Measurements from ENCODE around the gene IMPG2. TPM values are rescaled to one million over a fixed set of nuclear protein-coding genes. Genes with fewer than 3 reads are reported as not detected.

IMPG2 gene
- total RNA-seq, 1 experiment from 2014 or later, result 0.18 TPM

- Histone ChIP-seq H3K9me2 (replicated peaks; ENCODE audit: low read length) (no peaks in the 10 kb centered on the region), H3K9ac (ENCODE audit: low read length) (no peak overlapping the region), H3K9me3 (ENCODE audit: low read length) (no peaks in the 10 kb centered on the region), H4K20me1 (ENCODE audit: low read length) (no peaks in the 10 kb centered on the region), H3K4me2 (ENCODE audit: low read length) (no peak overlapping the region), H3K27ac (ENCODE audit: low read length) (no peak overlapping the region), H3K79me2 (ENCODE audit: low read length) (no peaks in the 10 kb centered on the region), H2AFZ (ENCODE audit: low read length) (no peak overlapping the region), H3K4me3 (ENCODE audit: low read length) (no peak overlapping the region), H3K27me3 (ENCODE audit: low read length) (no peaks in the 10 kb centered on the region), H3K4me1 (ENCODE audit: insufficient read depth, low read length) (no peaks in the 10 kb centered on the region; the same call in 1 of the 2 replicates), H3F3A (ENCODE audit: low read length, unreplicated experiment) (no peaks in the 10 kb centered on the region), H3K36me3 (ENCODE audit: low read depth, low read length) (no peaks in the 10 kb centered on the region)
- intact Hi-C loops (cut with micrococcal nuclease), result no loop called here
- no peak for TF ChIP-seq EZH2phosphoT487 (IDR thresholded peaks at IDR 0.05; ENCODE audit: borderline replicate concordance, low read length)
- no peak for TF ChIP-seq EZH2 (IDR thresholded peaks at IDR 0.05; ENCODE audit: low read length, unreplicated experiment)
- no peak for TF ChIP-seq CTCF (conservative IDR thresholded peaks at IDR 0.05; ENCODE audit: low read depth, low read length)
- DNase-seq (no peak), ATAC-seq (no peak)
- no TSS peak for BruUV-seq (replicated peaks)
- ChIA-PET POLR2A (ENCODE audit: unreplicated experiment) (no interaction called here), CTCF (no interaction called here)
Observed at GRCh38 chr3:101177577-101177976, 142.8 kb downstream of the IMPG2 start.

Other genes with a start within 250 kb of the IMPG2 start
- 4.8 and 5.4 TPM in 2 replicates for gene SENP7, start 192.6 kb upstream of the IMPG2 start, total RNA-seq (2014; rRNA removed)
- 31.7 and 35.2 TPM in 2 replicates for gene TRMT10C, start 241.3 kb upstream of the IMPG2 start, total RNA-seq (2014; rRNA removed)